GM23338 (cell line): ENCODE data around the gene KRTAP13-4. TPM values are rescaled to one million over a fixed set of nuclear protein-coding genes. Genes with fewer than 3 reads are reported as not detected.

Source experiments
- ATAC-seq: fragments of 200-7000 bp; cut with Tn5 transposase; 3 replicates; pipeline ENCODE4 v1.9.1; 2020
- DNase-seq: peaks from one replicate; pipeline ENCODE4 v3.0.0-alpha.2; 2015; ENCODE audit warnings: low spot score
- H2AFZ ChIP-seq: fragments of 200-600 bp; sonication (generic); 2 replicates; pipeline ENCODE4 v1.8.0; 2016; ENCODE audit warnings: antibody characterized with exemption, mild to moderate bottlenecking, moderate library complexity
- H3F3A ChIP-seq: fragments of 200-600 bp; sonication (generic); replicated peaks from 2 replicates; pipeline ENCODE4 v1.8.0; 2017; ENCODE audit warnings: antibody characterized with exemption, mixed run types, low read depth
- H3K27ac ChIP-seq: fragments of 200-600 bp; sonication (generic); 2 replicates; pipeline ENCODE4 v1.6.1; 2016; ENCODE audit warnings: low read depth
- H3K27me3 ChIP-seq: fragments of 200-600 bp; sonication (generic); 2 replicates; pipeline ENCODE4 v1.8.0; 2016; ENCODE audit warnings: mild to moderate bottlenecking, mixed run types, moderate library complexity; ENCODE audit not compliant: insufficient read depth
- H3K36me3 ChIP-seq: fragments of 200-600 bp; sonication (generic); 2 replicates; pipeline ENCODE4 v1.8.0; 2016; ENCODE audit warnings: mild to moderate bottlenecking; ENCODE audit not compliant: insufficient read depth
- H3K4me1 ChIP-seq: fragments of 200-600 bp; sonication (generic); 2 replicates; pipeline ENCODE4 v1.8.0; 2016; ENCODE audit warnings: mild to moderate bottlenecking, moderate library complexity; ENCODE audit not compliant: insufficient read depth
- H3K4me2 ChIP-seq: fragments of 200-600 bp; sonication (generic); 2 replicates; pipeline ENCODE4 v1.7.1; 2017; ENCODE audit warnings: mixed run types
- H3K4me3 ChIP-seq: fragments of 200-600 bp; sonication (generic); 2 replicates; pipeline ENCODE4 v1.6.1; 2016; ENCODE audit warnings: mixed run types
- H3K79me2 ChIP-seq: fragments of 200-600 bp; sonication (generic); replicated peaks from 2 replicates; pipeline ENCODE4 v1.8.0; 2017; ENCODE audit warnings: mild to moderate bottlenecking; ENCODE audit not compliant: insufficient read depth
- H3K9me2 ChIP-seq: fragments of 200-600 bp; sonication (generic); 2 replicates; pipeline ENCODE4 v1.8.0; 2017; ENCODE audit not compliant: insufficient read depth
- H4K20me1 ChIP-seq: fragments of 200-600 bp; sonication (generic); replicated peaks from 2 replicates; pipeline ENCODE4 v1.8.0; 2017; ENCODE audit warnings: mild to moderate bottlenecking; ENCODE audit not compliant: insufficient read depth
- H3K27ac Mint-ChIP-seq: 2 replicates; pipeline ENCODE4 v1.8.0; 2020; ENCODE audit warnings: inconsistent platforms, mild to moderate bottlenecking, moderate library complexity, mixed read lengths
- H3K27me3 Mint-ChIP-seq: 3 replicates; pipeline ENCODE4 v1.8.0; 2022; ENCODE audit warnings: low read depth, mild to moderate bottlenecking, moderate library complexity, mixed read lengths, inconsistent platforms; ENCODE audit not compliant: insufficient read depth, poor library complexity
- H3K36me3 Mint-ChIP-seq: 3 replicates; pipeline ENCODE4 v1.8.0; 2021; ENCODE audit warnings: low read depth, mild to moderate bottlenecking, inconsistent platforms, moderate library complexity, mixed read lengths
- H3K4me1 Mint-ChIP-seq: 3 replicates; pipeline ENCODE4 v1.8.0; 2020; ENCODE audit warnings: mild to moderate bottlenecking, inconsistent platforms, mixed read lengths
- H3K4me3 Mint-ChIP-seq: 3 replicates; pipeline ENCODE4 v1.8.0; 2021; ENCODE audit warnings: moderate library complexity, mild to moderate bottlenecking, inconsistent platforms, mixed read lengths
- H3K9me3 Mint-ChIP-seq: 3 replicates; pipeline ENCODE4 v1.8.0; 2020; ENCODE audit warnings: moderate library complexity, mild to moderate bottlenecking, inconsistent platforms, mixed read lengths
- CREB1 ChIP-seq: fragments of 250-450 bp; sonication (Bioruptor Pico); IDR thresholded peaks from 2 replicates; pipeline ENCODE4 v1.5.0; 2020; ENCODE audit warnings: low read depth, mild to moderate bottlenecking, moderate library complexity
- ETS1 ChIP-seq: IDR thresholded peaks from 2 replicates; pipeline ENCODE4 v1.6.1; 2016; ENCODE audit warnings: antibody characterized with exemption
- EZH2 ChIP-seq: fragments of 200-600 bp; sonication (generic); IDR thresholded peaks from one replicate; pipeline ENCODE4 v1.8.0; 2017; ENCODE audit warnings: antibody characterized with exemption, mild to moderate bottlenecking, low read depth; ENCODE audit not compliant: unreplicated experiment
- EZH2phosphoT487 ChIP-seq: fragments of 200-600 bp; sonication (generic); IDR thresholded peaks from one replicate; pipeline ENCODE4 v1.8.1; 2018; ENCODE audit warnings: antibody characterized with exemption; ENCODE audit not compliant: unreplicated experiment
- JUNB ChIP-seq: IDR thresholded peaks from one replicate; pipeline ENCODE4 v1.6.1; 2016; ENCODE audit warnings: antibody characterized with exemption; ENCODE audit not compliant: unreplicated experiment
- NANOG ChIP-seq: IDR thresholded peaks from 2 replicates; pipeline ENCODE4 v1.6.1; 2016; ENCODE audit warnings: antibody characterized with exemption, borderline replicate concordance
- POLR2AphosphoS5 ChIP-seq: IDR thresholded peaks from 2 replicates; pipeline ENCODE4 v1.6.1; 2016; ENCODE audit warnings: antibody characterized with exemption, low read depth
- REST ChIP-seq: IDR thresholded peaks from one replicate; pipeline ENCODE4 v1.6.1; 2018; ENCODE audit warnings: antibody characterized with exemption; ENCODE audit not compliant: unreplicated experiment
- STAT1 ChIP-seq: IDR thresholded peaks from one replicate; pipeline ENCODE4 v1.6.1; 2016; ENCODE audit warnings: antibody characterized with exemption; ENCODE audit not compliant: unreplicated experiment
- ZNF331 ChIP-seq: fragments of 250-450 bp; sonication (Bioruptor Pico); IDR thresholded peaks from 2 replicates; pipeline ENCODE4 v1.5.0; 2020; ENCODE audit warnings: low read depth, mild to moderate bottlenecking, moderate library complexity
- ZNF462 ChIP-seq: fragments of 250-450 bp; sonication (Bioruptor Pico); IDR thresholded peaks from 2 replicates; pipeline ENCODE4 v1.5.0; 2020; ENCODE audit warnings: mild to moderate bottlenecking, moderate library complexity
- polyA plus RNA-seq: library from polyadenylated mRNA; unstranded; fragments of >200 nt; fragmentation: Nextera tagmentation; extraction: Ambion mirVana; gene quantifications from 2 replicates; pipeline ENCODE4 v1.2.1, GENCODE V29; 2016
- total RNA-seq: library from RNA; depleted of rRNA; stranded (reverse); fragments of >200 nt; shearing (Covaris generic); gene quantifications from 2 replicates; pipeline ENCODE4 v1.2.3, GENCODE V29; 2014

KRTAP13-4 gene
- total and polyA plus RNA-seq, 2 experiments from 2014 or later = not detected

- no peak overlapping the region for H3K4me3 ChIP-seq
- H3K9me3 Mint-ChIP-seq = no peaks in the 10 kb centered on the region
- H3K36me3 Mint-ChIP-seq = no peaks in the 10 kb centered on the region
- no peak overlapping the region for H3K4me3 Mint-ChIP-seq
- H3K27me3 Mint-ChIP-seq = no peaks in the 10 kb centered on the region
- no peaks in the 10 kb centered on the region for H3K9me2 ChIP-seq
- no peak overlapping the region; the same call in 1 of the 2 replicates for H2AFZ ChIP-seq
- no peak overlapping the region for H3K27ac ChIP-seq
- peak overlapping the region; percentile 7; the same call in 1 of the 2 replicates for H3K27ac Mint-ChIP-seq
- ATAC-seq (no peak), DNase-seq (no peak)
- no peaks in the 10 kb centered on the region for H3F3A ChIP-seq
- no peaks in the 10 kb centered on the region for H3K4me1 ChIP-seq
- H3K4me1 Mint-ChIP-seq = peaks cover 3% of the 10 kb centered on the region; the same call in 2 of the 3 replicates
- H4K20me1 ChIP-seq = no peaks in the 10 kb centered on the region
- H3K27me3 ChIP-seq = no peaks in the 10 kb centered on the region
- H3K79me2 ChIP-seq = no peaks in the 10 kb centered on the region
- H3K36me3 ChIP-seq = no peaks in the 10 kb centered on the region
- H3K4me2 ChIP-seq = no peak overlapping the region
- no peak for TF ChIP-seq JUNB
- TF ChIP-seq ZNF331 = no peak
- TF ChIP-seq EZH2phosphoT487 = no peak
- no peak for TF ChIP-seq CREB1 (CRISPR knock-in tag)
- no peak for TF ChIP-seq EZH2
- TF ChIP-seq NANOG = no peak
- TF ChIP-seq POLR2AphosphoS5 = no peak
- TF ChIP-seq ETS1 = no peak
- no peak for TF ChIP-seq REST
- TF ChIP-seq STAT1 = no peak
- TF ChIP-seq ZNF462 (CRISPR knock-in tag) = no peak
Measured at GRCh38 chr21:30478004-30478403, 48.0 kb downstream of the KRTAP13-4 start.
